ENCODE data around the gene MUC6. TPM values are rescaled to one million over a fixed set of nuclear protein-coding genes. Genes with fewer than 3 reads are reported as not detected.

Gene MUC6
- total and polyA plus RNA-seq, 10 of the 15 experiments (the other 5 are each of a cell fraction or from before 2014, with no cell fraction given) = 0.03 TPM; not detected in 8

- TF ChIP-seq HSF1 (IDR thresholded peaks at IDR 0.05; ENCODE audit: low read depth, low read length) = no peak
Measured at GRCh38 chr11:1071571-1072115, 35.1 kb upstream of the MUC6 start (continued).

DNA sequence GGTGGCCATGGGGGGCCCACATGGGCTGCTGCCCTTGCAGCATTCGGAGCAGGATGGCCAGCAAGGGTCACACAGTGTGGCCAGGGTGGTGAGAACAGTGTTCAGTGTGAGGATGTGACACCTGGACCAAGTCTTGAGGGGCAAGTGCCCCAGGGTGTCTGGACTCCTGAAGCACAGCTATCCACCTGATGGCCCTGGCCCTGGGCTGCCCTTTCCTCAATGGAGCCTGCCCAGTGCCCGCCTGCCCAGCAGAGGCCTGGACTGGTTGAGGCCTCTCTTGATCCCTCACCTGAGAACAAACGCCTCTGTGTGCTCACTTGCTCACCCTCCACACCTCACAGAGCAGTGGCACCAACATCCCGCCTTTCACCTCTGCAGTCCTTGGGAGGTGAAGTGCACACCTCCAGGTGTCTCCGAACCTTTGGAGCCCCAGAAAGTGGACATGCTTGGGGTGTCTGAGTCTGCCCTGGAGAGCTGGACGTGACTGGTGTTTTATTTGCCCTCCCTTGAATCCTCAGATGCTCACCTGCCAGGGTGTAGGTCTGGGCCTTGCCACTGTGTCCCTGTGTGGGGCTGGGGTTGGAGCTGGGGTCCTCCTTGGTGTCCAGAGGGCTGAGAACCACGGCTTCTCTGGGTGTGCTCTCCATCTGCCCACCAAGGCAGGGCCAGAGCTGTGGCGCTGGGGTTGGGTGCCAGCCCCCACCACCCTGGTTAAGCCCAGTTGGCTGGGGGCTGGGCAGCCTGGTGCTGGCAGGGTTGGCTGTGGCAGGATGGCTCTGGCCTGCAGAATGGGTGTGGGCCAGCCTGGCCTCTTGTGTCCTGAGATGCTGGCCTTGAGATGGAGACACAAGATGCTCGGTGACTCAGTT is 34.3 kb upstream of the MUC6 start:
- ChIA-PET SMC1A (ENCODE audit: uncharacterized antibody, unreplicated experiment) (no interaction called here), RAD21 (ENCODE audit: unreplicated experiment) (no interaction called here), CTCF (no interaction called here), POLR2A (no interaction called here)
- in situ Hi-C loops (cut with MboI) (no loop called here), intact Hi-C loops (cut with micrococcal nuclease; ENCODE audit: unreplicated experiment) (no loop called here)
- FAIRE-seq = no peak
- H3K27me3 ChIP-seq (replicated peaks in 1 of 2; ENCODE audit: control insufficient read depth in 2 of 2, insufficient read depth in 2 of 2, low read length in 1 of 2) = no peaks in the 10 kb centered on the region
- H4K20me1 ChIP-seq (ENCODE audit: control insufficient read depth, insufficient read depth) = no peaks in the 10 kb centered on the region
- no peak overlapping the region for H2AFZ ChIP-seq (ENCODE audit: control insufficient read depth, low read depth, low read length)
- no peak overlapping the region for H3K4me3 ChIP-seq
- no peak overlapping the region for H3K4me2 ChIP-seq (ENCODE audit: control insufficient read depth, insufficient read depth)
- H3K36me3 ChIP-seq (ENCODE audit: control insufficient read depth in 2 of 2, insufficient read depth in 2 of 2, low read length in 1 of 2) = no peaks in the 10 kb centered on the region
- TF ChIP-seq RBBP5 (conservative IDR thresholded peaks at IDR 0.05) (no peak), MEF2B (IDR thresholded peaks at IDR 0.05; ENCODE audit: partially characterized antibody, poor library complexity, severe bottlenecking) (no peak), TCF7 (IDR thresholded peaks at IDR 0.05; ENCODE audit: borderline replicate concordance) (no peak), MTA3 (IDR thresholded peaks at IDR 0.05; ENCODE audit: borderline replicate concordance, low read length) (no peak), SP1 (IDR thresholded peaks at IDR 0.05; ENCODE audit: low read depth, low read length) (no peak), SIX5 (IDR thresholded peaks at IDR 0.05; ENCODE audit: low read depth, low read length, severe bottlenecking) (no peak), POLR2AphosphoS2 (IDR thresholded peaks at IDR 0.05; ENCODE audit: low read depth, low read length) (no peak)
- TF ChIP-seq, protein P1, sequence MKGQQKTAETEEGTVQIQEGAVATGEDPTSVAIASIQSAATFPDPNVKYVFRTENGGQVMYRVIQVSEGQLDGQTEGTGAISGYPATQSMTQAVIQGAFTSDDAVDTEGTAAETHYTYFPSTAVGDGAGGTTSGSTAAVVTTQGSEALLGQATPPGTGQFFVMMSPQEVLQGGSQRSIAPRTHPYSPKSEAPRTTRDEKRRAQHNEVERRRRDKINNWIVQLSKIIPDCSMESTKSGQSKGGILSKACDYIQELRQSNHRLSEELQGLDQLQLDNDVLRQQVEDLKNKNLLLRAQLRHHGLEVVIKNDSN (IDR thresholded peaks at IDR 0.05; ENCODE audit: borderline replicate concordance, extremely low read length, insufficient read depth, low read depth, low read length) = no peak
- TF ChIP-seq, protein P2, sequence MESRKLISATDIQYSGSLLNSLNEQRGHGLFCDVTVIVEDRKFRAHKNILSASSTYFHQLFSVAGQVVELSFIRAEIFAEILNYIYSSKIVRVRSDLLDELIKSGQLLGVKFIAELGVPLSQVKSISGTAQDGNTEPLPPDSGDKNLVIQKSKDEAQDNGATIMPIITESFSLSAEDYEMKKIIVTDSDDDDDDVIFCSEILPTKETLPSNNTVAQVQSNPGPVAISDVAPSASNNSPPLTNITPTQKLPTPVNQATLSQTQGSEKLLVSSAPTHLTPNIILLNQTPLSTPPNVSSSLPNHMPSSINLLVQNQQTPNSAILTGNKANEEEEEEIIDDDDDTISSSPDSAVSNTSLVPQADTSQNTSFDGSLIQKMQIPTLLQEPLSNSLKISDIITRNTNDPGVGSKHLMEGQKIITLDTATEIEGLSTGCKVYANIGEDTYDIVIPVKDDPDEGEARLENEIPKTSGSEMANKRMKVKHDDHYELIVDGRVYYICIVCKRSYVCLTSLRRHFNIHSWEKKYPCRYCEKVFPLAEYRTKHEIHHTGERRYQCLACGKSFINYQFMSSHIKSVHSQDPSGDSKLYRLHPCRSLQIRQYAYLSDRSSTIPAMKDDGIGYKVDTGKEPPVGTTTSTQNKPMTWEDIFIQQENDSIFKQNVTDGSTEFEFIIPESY (IDR thresholded peaks at IDR 0.05) = no peak
- TF ChIP-seq, protein P3, sequence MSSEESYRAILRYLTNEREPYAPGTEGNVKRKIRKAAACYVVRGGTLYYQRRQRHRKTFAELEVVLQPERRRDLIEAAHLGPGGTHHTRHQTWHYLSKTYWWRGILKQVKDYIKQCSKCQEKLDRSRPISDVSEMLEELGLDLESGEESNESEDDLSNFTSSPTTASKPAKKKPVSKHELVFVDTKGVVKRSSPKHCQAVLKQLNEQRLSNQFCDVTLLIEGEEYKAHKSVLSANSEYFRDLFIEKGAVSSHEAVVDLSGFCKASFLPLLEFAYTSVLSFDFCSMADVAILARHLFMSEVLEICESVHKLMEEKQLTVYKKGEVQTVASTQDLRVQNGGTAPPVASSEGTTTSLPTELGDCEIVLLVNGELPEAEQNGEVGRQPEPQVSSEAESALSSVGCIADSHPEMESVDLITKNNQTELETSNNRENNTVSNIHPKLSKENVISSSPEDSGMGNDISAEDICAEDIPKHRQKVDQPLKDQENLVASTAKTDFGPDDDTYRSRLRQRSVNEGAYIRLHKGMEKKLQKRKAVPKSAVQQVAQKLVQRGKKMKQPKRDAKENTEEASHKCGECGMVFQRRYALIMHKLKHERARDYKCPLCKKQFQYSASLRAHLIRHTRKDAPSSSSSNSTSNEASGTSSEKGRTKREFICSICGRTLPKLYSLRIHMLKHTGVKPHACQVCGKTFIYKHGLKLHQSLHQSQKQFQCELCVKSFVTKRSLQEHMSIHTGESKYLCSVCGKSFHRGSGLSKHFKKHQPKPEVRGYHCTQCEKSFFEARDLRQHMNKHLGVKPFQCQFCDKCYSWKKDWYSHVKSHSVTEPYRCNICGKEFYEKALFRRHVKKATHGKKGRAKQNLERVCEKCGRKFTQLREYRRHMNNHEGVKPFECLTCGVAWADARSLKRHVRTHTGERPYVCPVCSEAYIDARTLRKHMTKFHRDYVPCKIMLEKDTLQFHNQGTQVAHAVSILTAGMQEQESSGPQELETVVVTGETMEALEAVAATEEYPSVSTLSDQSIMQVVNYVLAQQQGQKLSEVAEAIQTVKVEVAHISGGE (CRISPR knock-in tag; IDR thresholded peaks at IDR 0.05) = no peak
- H3K9ac ChIP-seq (ENCODE audit: control insufficient read depth, insufficient read depth, low read length) = no peak overlapping the region
- 15% methylated on average over 9 of the region's 9 CpGs for WGBS (ENCODE audit: insufficient coverage, insufficient replicate concordance, low lambda C conversion rate, missing lambda C conversion rate)
- ATAC-seq = no peak
- H3K4me1 ChIP-seq (ENCODE audit: control insufficient read depth, insufficient read depth, low read length) = no peaks in the 10 kb centered on the region
- BruUV-seq (replicated peaks) = no TSS peak
- H3K27ac ChIP-seq (ENCODE audit: control insufficient read depth, insufficient read depth) = no peak overlapping the region
- no peaks in the 10 kb centered on the region for H3K9me3 ChIP-seq (replicated peaks; ENCODE audit: control insufficient read depth, insufficient read depth, low read length)
- DNase-seq (ENCODE audit: low read depth, low spot score) = no peak
- H3K79me2 ChIP-seq (ENCODE audit: control insufficient read depth, insufficient read depth, low read length) = no peaks in the 10 kb centered on the region
